BJ (cell line): ENCODE results near the gene ABCC8. TPM values are rescaled to one million over a fixed set of nuclear protein-coding genes. Genes with fewer than 3 reads are reported as not detected.

Experiments used
- CTCF ChIA-PET: fragments of 350-600 bp; formaldehyde crosslinking; extraction: SDS; loops from one replicate; lab custom pipeline; 2021; ENCODE audit warnings: antibody characterized with exemption, inconsistent platforms; lab: Yijun Ruan, JAX
- POLR2A ChIA-PET: fragments of 300-600 bp; sonication (Branson Sonifier 250); formaldehyde crosslinking; extraction: SDS; loops from one replicate; lab custom pipeline; 2021; ENCODE audit warnings: antibody characterized with exemption; lab: Charles Lee
- DNase-seq: peaks from one replicate; pipeline ENCODE4 v3.0.0-alpha.2; 2011; ENCODE audit warnings: low read depth
- H3K27me3 ChIP-seq: 2 replicates; pipeline ENCODE4 v1.6.0; 2011; ENCODE audit warnings: low read length; ENCODE audit not compliant: control insufficient read depth, insufficient read depth
- H3K36me3 ChIP-seq: 2 replicates; pipeline ENCODE4 v1.5.1; 2011; ENCODE audit warnings: low read length; ENCODE audit not compliant: control insufficient read depth, insufficient read depth
- H3K4me3 ChIP-seq: 2 replicates; pipeline ENCODE4 v1.5.1; 2011; ENCODE audit warnings: low read depth, mild to moderate bottlenecking, control low read depth, low read length
- CTCF ChIP-seq: IDR thresholded peaks from 2 replicates; pipeline ENCODE4 v1.5.1; 2011; ENCODE audit warnings: low read depth, mild to moderate bottlenecking, control low read depth, inconsistent platforms, low read length, moderate library complexity; ENCODE audit not compliant: insufficient read depth
- polyA plus RNA-seq: library from polyadenylated mRNA; depleted of rRNA; stranded (reverse); fragments of >200 nt; gene quantifications from 2 replicates; pipeline ENCODE4 v1.2.3, GENCODE V29; 2011

Gene ABCC8
- polyA plus RNA-seq, 1 experiment = not detected

GRCh38 chr11:17468122-17468521, 8.5 kb downstream of the ABCC8 start:
- H3K27me3 ChIP-seq = peaks cover 6% of the 10 kb centered on the region
- CTCF ChIA-PET = no interaction called here

GRCh38 chr11:17463546-17464174, 13.0 kb downstream of the ABCC8 start:
- no peaks in the 10 kb centered on the region for H3K36me3 ChIP-seq
- no peak for DNase-seq
- POLR2A ChIA-PET = no interaction called here
- CTCF ChIA-PET = no interaction called here
- TF ChIP-seq CTCF = no peak
- H3K4me3 ChIP-seq = no peak overlapping the region
- no peaks in the 10 kb centered on the region for H3K27me3 ChIP-seq

More at GRCh38 chr11:17468122-17468521, 8.5 kb downstream of the ABCC8 start:
- H3K4me3 ChIP-seq = no peak overlapping the region
- no peak for TF ChIP-seq CTCF
- POLR2A ChIA-PET = no interaction called here
- no peaks in the 10 kb centered on the region for H3K36me3 ChIP-seq
- DNase-seq = no peak

GRCh38 chr11:17462940-17463339, 13.7 kb downstream of the ABCC8 start:
- no peak for TF ChIP-seq CTCF
- Histone ChIP-seq H3K4me3 (no peak overlapping the region), H3K36me3 (no peaks in the 10 kb centered on the region), H3K27me3 (no peaks in the 10 kb centered on the region)
- no peak for DNase-seq
- CTCF ChIA-PET = no interaction called here
- POLR2A ChIA-PET = no interaction called here

- no peaks in the 10 kb centered on the region for H3K36me3 ChIP-seq
- CTCF ChIA-PET = no interaction called here
- POLR2A ChIA-PET = no interaction called here
- H3K4me3 ChIP-seq = no peak overlapping the region
- DNase-seq = no peak
- H3K27me3 ChIP-seq = peaks cover 2% of the 10 kb centered on the region; the same call in 1 of the 2 replicates
- TF ChIP-seq CTCF = no peak
These were observed 16.2 kb downstream of the ABCC8 start for GRCh38 chr11:17460406-17460805.

- CTCF ChIA-PET = no interaction called here
These were observed 17.3 kb downstream of the ABCC8 start for GRCh38 chr11:17459236-17459896.

More at GRCh38 chr11:17459236-17459896, 17.3 kb downstream of the ABCC8 start:
- no peak for TF ChIP-seq CTCF
- Histone ChIP-seq H3K36me3 (no peaks in the 10 kb centered on the region), H3K27me3 (peaks cover 5% of the 10 kb centered on the region), H3K4me3 (no peak overlapping the region)
- POLR2A ChIA-PET = no interaction called here
- no peak for DNase-seq
